Gastrocnemius medialis (tissue), 4 donors: ENCODE data around the gene DIO1.

ENCODE experiments used
- POLR2A ChIP-seq, 2 donors: fragments of 450-650 bp; IDR thresholded peaks; one replicate each; pipeline ENCODE4 v1.6.1; 2017; ENCODE audit warnings: antibody characterized with exemption in 2 of 2, mild to moderate bottlenecking in 2 of 2, moderate library complexity in 2 of 2
- TF ChIP-seq, protein P1 (sequence below), 5 experiments: fragments of 450-650 bp in 3 of 5; fragments of 200-600 bp in 2 of 5; sonication (generic) in 2 of 5; IDR thresholded peaks in 4 of 5; conservative IDR thresholded peaks in 1 of 5; 1 replicate in 4 of 5; 2 replicates in 1 of 5; pipeline ENCODE4 v1.5.1; 2016 to 2019; ENCODE audit warnings: antibody characterized with exemption in 5 of 5, mild to moderate bottlenecking in 3 of 5, moderate library complexity in 3 of 5

DNA sequence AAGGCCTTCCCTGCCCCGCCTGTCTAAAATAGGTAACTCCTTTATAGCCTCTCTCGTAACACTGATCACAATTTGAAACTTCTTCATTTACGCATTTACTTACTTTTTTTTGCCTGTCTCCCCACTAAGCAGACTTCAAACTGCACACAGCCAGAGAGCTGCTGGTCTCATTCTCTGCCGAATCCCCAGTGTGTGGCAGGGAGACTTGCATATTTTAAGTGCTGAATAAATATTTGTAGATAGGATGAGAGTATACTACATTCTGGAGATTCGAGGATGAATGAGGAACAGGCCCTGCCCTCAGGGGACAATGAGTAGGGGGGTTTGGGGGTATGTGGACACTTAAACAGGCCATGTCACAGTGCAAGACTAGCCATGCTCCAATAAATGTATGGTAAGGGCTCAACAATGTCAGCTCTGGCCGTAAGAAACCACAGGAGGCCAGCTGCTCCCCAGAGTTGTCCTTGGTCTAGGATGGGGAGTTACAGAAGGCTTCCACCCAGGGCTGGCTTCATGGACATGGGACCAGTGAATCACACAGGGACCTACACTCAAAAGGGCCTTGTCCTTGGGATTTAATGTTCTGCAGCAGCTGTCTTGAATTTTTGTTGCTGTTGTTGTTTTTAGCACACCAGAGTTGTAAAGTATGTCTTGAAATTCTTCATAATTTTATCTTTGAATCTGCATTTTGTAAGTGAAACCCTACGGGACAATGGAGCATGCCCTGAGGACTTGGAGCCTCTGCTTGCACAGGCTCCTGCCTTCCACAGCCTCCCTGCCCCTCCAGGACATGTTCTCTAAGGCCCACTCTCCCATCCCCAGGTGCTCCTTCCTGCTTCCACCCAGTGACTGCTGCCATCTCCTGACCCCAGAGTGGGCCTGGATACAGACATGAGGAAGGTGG is 8.5 kb downstream of the DIO1 start:
- TF ChIP-seq, protein P1, sequence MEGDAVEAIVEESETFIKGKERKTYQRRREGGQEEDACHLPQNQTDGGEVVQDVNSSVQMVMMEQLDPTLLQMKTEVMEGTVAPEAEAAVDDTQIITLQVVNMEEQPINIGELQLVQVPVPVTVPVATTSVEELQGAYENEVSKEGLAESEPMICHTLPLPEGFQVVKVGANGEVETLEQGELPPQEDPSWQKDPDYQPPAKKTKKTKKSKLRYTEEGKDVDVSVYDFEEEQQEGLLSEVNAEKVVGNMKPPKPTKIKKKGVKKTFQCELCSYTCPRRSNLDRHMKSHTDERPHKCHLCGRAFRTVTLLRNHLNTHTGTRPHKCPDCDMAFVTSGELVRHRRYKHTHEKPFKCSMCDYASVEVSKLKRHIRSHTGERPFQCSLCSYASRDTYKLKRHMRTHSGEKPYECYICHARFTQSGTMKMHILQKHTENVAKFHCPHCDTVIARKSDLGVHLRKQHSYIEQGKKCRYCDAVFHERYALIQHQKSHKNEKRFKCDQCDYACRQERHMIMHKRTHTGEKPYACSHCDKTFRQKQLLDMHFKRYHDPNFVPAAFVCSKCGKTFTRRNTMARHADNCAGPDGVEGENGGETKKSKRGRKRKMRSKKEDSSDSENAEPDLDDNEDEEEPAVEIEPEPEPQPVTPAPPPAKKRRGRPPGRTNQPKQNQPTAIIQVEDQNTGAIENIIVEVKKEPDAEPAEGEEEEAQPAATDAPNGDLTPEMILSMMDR (IDR thresholded peaks at IDR 0.05 in 4 of 5, conservative IDR thresholded peaks at IDR 0.05 in 1 of 5), result no peak
- no peak for TF ChIP-seq POLR2A (IDR thresholded peaks at IDR 0.05)
